Prostate gland (tissue), 2 donors: ENCODE measurements around the gene PBX3. TPM values are rescaled to one million over a fixed set of nuclear protein-coding genes. Genes with fewer than 3 reads are reported as not detected.

Experiments
- DNase-seq: peaks from one replicate; pipeline ENCODE4 v3.0.0-alpha.2; 2019; ENCODE audit warnings: low spot score
- H3K27ac ChIP-seq, 2 donors: fragments of 200-600 bp; sonication (generic); 2 replicates each; pipeline ENCODE4 v1.5.1; 2017 to 2019
- H3K27me3 ChIP-seq: fragments of 200-600 bp; sonication (generic); replicated peaks from 2 replicates; pipeline ENCODE4 v1.5.1; 2019; ENCODE audit not compliant: insufficient read depth
- H3K36me3 ChIP-seq, 2 donors: fragments of 200-600 bp; sonication (generic); 1 replicate in 1 of 2; 2 replicates in 1 of 2; pipeline versions ENCODE4 v1.5.1 to v1.8.1; 2017 to 2019
- H3K4me1 ChIP-seq: fragments of 200-600 bp; sonication (generic); replicated peaks from 2 replicates; pipeline ENCODE4 v1.5.1; 2019
- H3K4me3 ChIP-seq, 2 donors: fragments of 200-600 bp; sonication (generic); 2 replicates each; pipeline ENCODE4 v1.5.1; 2017 to 2019
- H3K9me3 ChIP-seq: fragments of 200-600 bp; sonication (generic); 2 replicates; pipeline ENCODE4 v1.5.1; 2017
- POLR2A ChIP-seq: fragments of 450-650 bp; IDR thresholded peaks from one replicate; pipeline ENCODE4 v1.6.1; 2016; ENCODE audit warnings: antibody characterized with exemption, mild to moderate bottlenecking
- POLR2AphosphoS5 ChIP-seq: sonication (generic); formaldehyde crosslinking; IDR thresholded peaks from one replicate; pipeline ENCODE4 v1.6.1; 2017; ENCODE audit warnings: antibody characterized with exemption
- WGBS: methylation state at CpG from one replicate; pipeline ENCODE4 v1.1.5; 2018; 5-methylcytosine and 5-hydroxymethylcytosine counted together
- intact Hi-C: fragments of 100-400 bp; cut with DNase I; formaldehyde crosslinking; loops from one replicate; pipeline ENCODE4 v1.14.2; 2022
- total RNA-seq, 2 donors: library from RNA; depleted of rRNA; stranded (reverse); fragments of >200 nt; gene quantifications; one replicate each; pipeline ENCODE4 v1.1.0, GENCODE V29; 2016
- TF ChIP-seq, protein P1 (sequence below), 4 experiments: fragments of 200-600 bp in 2 of 4; fragments of 450-650 bp in 2 of 4; sonication (generic) in 2 of 4; IDR thresholded peaks; 1 replicate in 3 of 4; 2 replicates in 1 of 4; pipeline ENCODE4 v1.5.1; 2016 to 2019; ENCODE audit warnings: antibody characterized with exemption in 4 of 4, mild to moderate bottlenecking in 2 of 4, moderate library complexity in 2 of 4

PBX3 gene
- total RNA-seq, 2 donors from 2014 or later: 48.5 to 77.6 TPM

DNA sequence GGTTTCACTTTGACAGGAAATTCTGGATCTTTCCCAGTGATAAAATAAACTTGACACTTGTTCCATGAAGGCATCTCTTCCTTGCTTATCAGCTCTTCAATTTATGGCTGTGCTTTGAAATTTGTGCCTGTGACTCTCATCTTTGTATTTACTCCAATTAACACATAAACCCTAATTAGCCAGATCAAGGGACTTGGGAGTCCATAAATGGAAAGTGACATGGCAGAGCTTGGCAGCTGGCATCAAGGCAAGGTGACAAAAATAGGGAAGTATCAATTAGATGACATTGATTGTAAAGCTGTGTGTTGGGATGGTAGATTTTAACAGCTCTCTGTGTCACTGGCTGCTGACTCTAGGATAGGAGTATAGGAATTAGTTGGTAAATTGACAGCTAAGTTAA, 133.9 kb downstream of the PBX3 start:
- no peaks in the 10 kb centered on the region for H3K4me1 ChIP-seq
- intact Hi-C loops: no loop called here

DNA sequence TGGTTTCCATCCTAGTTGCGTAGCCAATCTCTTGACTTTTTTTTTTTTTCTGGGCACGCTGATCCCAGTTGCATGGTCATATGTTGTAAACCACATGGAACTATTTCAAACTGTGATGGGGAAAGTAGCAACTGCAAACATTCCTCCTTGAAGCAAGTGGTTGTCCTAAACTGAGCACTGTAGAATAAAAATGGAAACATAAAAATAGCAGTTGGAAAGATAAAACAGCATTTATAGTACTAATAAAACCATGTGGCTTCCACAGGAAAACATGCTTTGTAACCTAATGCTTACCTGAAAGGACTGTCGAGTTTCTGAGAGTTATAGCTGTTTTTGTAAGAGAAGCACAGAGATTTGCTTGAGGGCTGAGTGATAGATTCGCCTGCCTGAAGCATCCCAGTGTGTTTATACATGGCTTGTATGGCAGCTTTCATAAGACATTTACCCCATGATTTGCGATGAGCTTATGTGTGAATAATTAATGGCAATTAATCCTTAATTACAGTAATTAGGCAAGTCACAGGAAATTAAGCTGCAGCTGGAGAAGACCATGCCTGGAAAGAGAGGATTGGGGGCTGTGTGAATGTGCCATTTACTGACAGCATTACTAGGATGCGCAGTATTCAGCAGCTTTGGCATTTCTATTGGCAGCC, 136.5 kb downstream of the PBX3 start:
- intact Hi-C loops: no loop called here
- Histone ChIP-seq H3K36me3 (no peaks in the 10 kb centered on the region), H3K4me3 (no peak overlapping the region), H3K27me3 (no peaks in the 10 kb centered on the region), H3K9me3 (no peaks in the 10 kb centered on the region), H3K27ac (no peak overlapping the region), H3K4me1 (peaks cover 5% of the 10 kb centered on the region)
- DNase-seq: no peak
- TF ChIP-seq, protein P1, sequence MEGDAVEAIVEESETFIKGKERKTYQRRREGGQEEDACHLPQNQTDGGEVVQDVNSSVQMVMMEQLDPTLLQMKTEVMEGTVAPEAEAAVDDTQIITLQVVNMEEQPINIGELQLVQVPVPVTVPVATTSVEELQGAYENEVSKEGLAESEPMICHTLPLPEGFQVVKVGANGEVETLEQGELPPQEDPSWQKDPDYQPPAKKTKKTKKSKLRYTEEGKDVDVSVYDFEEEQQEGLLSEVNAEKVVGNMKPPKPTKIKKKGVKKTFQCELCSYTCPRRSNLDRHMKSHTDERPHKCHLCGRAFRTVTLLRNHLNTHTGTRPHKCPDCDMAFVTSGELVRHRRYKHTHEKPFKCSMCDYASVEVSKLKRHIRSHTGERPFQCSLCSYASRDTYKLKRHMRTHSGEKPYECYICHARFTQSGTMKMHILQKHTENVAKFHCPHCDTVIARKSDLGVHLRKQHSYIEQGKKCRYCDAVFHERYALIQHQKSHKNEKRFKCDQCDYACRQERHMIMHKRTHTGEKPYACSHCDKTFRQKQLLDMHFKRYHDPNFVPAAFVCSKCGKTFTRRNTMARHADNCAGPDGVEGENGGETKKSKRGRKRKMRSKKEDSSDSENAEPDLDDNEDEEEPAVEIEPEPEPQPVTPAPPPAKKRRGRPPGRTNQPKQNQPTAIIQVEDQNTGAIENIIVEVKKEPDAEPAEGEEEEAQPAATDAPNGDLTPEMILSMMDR (IDR thresholded peaks at IDR 0.05): no peak
- TF ChIP-seq POLR2A (no peak), POLR2AphosphoS5 (no peak)
- WGBS: 62% methylated on average over 6 of the region's 6 CpGs

More for the DNA sequence above, 133.9 kb downstream of the PBX3 start:
- TF ChIP-seq POLR2AphosphoS5: no peak
- TF ChIP-seq, protein P1 (IDR thresholded peaks at IDR 0.05): no peak
- TF ChIP-seq POLR2A: no peak
- no peak overlapping the region for H3K27ac ChIP-seq
- no peak overlapping the region for H3K4me3 ChIP-seq
- no peaks in the 10 kb centered on the region for H3K27me3 ChIP-seq
- H3K36me3 ChIP-seq: no peaks in the 10 kb centered on the region
- DNase-seq: no peak
- H3K9me3 ChIP-seq: no peaks in the 10 kb centered on the region

DNA sequence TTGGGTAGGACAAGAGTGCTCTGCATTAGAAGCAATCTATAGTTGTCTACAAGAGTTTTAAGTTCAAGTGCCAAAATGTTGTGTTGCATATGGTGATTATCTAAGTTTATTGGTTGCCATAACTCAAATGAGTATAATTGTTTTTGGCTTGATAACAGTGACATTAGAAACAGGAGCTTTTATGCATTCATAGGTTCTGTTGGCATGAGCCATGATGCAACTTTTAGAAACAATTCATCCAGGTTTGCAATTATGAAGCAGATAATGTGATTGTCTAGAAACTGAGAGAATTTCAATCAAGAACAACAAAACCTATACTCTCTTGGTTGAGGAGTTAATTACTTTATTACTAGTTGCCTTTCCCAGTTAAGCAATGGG, 137.0 kb downstream of the PBX3 start:
- Histone ChIP-seq H3K27me3 (no peaks in the 10 kb centered on the region), H3K4me1 (peaks cover 5% of the 10 kb centered on the region), H3K27ac (no peak overlapping the region), H3K36me3 (no peaks in the 10 kb centered on the region), H3K4me3 (no peak overlapping the region), H3K9me3 (no peaks in the 10 kb centered on the region)
- TF ChIP-seq, protein P1 (IDR thresholded peaks at IDR 0.05): no peak
- TF ChIP-seq POLR2AphosphoS5: no peak
- no peak for DNase-seq
- intact Hi-C loops: no loop called here

DNA sequence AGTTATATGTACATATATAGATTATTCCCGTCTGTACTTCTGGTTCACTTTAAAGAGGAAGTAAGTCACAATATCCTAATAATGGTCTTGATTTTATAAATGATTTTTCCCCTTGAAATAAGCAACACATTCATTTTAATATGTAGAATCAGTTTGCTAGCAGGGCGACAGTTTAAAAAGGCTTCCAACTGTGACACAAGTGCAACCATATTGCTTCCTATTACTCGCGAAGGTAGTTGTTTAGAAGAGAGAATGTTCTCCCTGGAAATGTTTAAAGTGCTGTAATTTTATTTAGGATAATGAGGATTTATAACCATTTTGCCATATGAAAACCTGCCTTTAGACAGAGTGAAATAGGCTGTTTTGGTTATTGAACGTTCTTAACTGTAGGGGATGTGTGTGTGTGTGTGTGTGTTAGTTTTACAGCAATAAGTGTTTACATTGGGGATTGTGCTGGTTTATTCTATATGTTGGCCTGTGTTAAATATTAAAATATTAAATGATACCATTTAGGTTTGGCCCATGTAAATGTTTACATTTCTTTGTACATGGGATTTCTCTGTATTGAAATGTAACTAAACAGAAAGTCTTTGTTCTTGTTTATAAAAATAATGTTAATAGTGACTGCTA, 138.3 kb downstream of the PBX3 start:
- intact Hi-C loops: no loop called here
- no peak overlapping the region for H3K4me3 ChIP-seq
- DNase-seq: no peak
- no peaks in the 10 kb centered on the region for H3K9me3 ChIP-seq
- 78% methylated on average over 5 of the region's 5 CpGs for WGBS
- H3K36me3 ChIP-seq: no peaks in the 10 kb centered on the region
- no peaks in the 10 kb centered on the region for H3K27me3 ChIP-seq
- no peak for TF ChIP-seq POLR2A
- TF ChIP-seq, protein P1 (IDR thresholded peaks at IDR 0.05): no peak
- no peak for TF ChIP-seq POLR2AphosphoS5
- no peak overlapping the region for H3K27ac ChIP-seq
- H3K4me1 ChIP-seq: peaks cover 5% of the 10 kb centered on the region

DNA sequence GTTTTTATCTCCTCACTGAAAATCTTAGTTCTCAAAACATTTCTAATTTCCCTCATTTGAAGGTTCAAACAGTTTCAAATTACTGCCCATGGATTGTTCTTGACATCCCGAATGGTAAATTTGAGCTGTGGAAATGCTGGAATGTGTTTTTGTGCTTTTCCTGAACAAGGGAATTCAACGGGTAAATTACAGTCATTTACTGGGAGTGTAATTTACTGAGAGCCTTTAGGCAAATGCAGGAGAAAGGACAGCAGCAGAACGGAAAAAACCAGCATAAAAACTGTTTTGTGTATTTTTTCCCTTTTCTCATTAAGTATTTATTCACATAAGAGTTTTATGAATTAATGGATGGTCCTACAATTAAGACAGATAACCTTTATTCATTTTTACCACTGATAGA, 139.2 kb downstream of the PBX3 start:
- H3K4me3 ChIP-seq: no peak overlapping the region
- no peaks in the 10 kb centered on the region for H3K9me3 ChIP-seq
- H3K27ac ChIP-seq: no peak overlapping the region
- 46% methylated on average over 3 of the region's 3 CpGs for WGBS
- H3K4me1 ChIP-seq: peaks cover 5% of the 10 kb centered on the region
- TF ChIP-seq POLR2AphosphoS5: no peak
- TF ChIP-seq POLR2A: no peak
- TF ChIP-seq, protein P1 (IDR thresholded peaks at IDR 0.05): no peak
- DNase-seq: no peak
- intact Hi-C loops: no loop called here
- H3K36me3 ChIP-seq: no peaks in the 10 kb centered on the region
- H3K27me3 ChIP-seq: no peaks in the 10 kb centered on the region
